ENCODE measurements around the gene SLC41A1. TPM values are rescaled to one million over a fixed set of nuclear protein-coding genes. Genes with fewer than 3 reads are reported as not detected.
A peak's percentile ranks its signal among the peaks of the same experiment; 100 is the strongest.

SLC41A1 gene
- total RNA-seq, 2 experiments from 2014 or later: 31.5 to 31.6 TPM

GRCh38 chr1:205805082-205805711 is 7.8 kb downstream of the SLC41A1 start:
- Mint-ChIP-seq H3K36me3 (peaks cover 26% of the 10 kb centered on the region), H3K4me1 (peaks cover 52% of the 10 kb centered on the region), H3K4me3 (peak overlapping the region; percentile 61), H3K27me3 (no peaks in the 10 kb centered on the region), H3K9me3 (no peaks in the 10 kb centered on the region), H3K27ac (peak overlapping the region; percentile 85)
- DNase-seq: peak; percentile 67

GRCh38 chr1:205804605-205805004 is 8.4 kb downstream of the SLC41A1 start:
- peak overlapping the region; percentile 14 for H3K4me3 Mint-ChIP-seq
- H3K4me1 Mint-ChIP-seq: peaks cover 51% of the 10 kb centered on the region
- no peak for DNase-seq
- H3K27me3 Mint-ChIP-seq: no peaks in the 10 kb centered on the region
- H3K36me3 Mint-ChIP-seq: peaks cover 24% of the 10 kb centered on the region
- peak overlapping the region; percentile 85 for H3K27ac Mint-ChIP-seq
- H3K9me3 Mint-ChIP-seq: no peaks in the 10 kb centered on the region

GRCh38 chr1:205803986-205804385 is 9.0 kb downstream of the SLC41A1 start:
- Mint-ChIP-seq H3K27ac (no peak overlapping the region), H3K9me3 (no peaks in the 10 kb centered on the region), H3K4me3 (no peak overlapping the region), H3K36me3 (peaks cover 21% of the 10 kb centered on the region), H3K4me1 (peaks cover 45% of the 10 kb centered on the region), H3K27me3 (no peaks in the 10 kb centered on the region)
- no peak for DNase-seq

GRCh38 chr1:205802060-205802459 is 10.9 kb downstream of the SLC41A1 start:
- peaks cover 32% of the 10 kb centered on the region for H3K4me1 Mint-ChIP-seq
- H3K9me3 Mint-ChIP-seq: no peaks in the 10 kb centered on the region
- no peaks in the 10 kb centered on the region for H3K27me3 Mint-ChIP-seq
- H3K27ac Mint-ChIP-seq: no peak overlapping the region
- H3K36me3 Mint-ChIP-seq: peaks cover 6% of the 10 kb centered on the region
- H3K4me3 Mint-ChIP-seq: no peak overlapping the region
- no peak for DNase-seq

- H3K4me1 Mint-ChIP-seq: peaks cover 24% of the 10 kb centered on the region
- no peak overlapping the region for H3K4me3 Mint-ChIP-seq
- H3K27ac Mint-ChIP-seq: no peak overlapping the region
- DNase-seq: no peak
- H3K27me3 Mint-ChIP-seq: no peaks in the 10 kb centered on the region
- H3K9me3 Mint-ChIP-seq: no peaks in the 10 kb centered on the region
- peaks cover 5% of the 10 kb centered on the region for H3K36me3 Mint-ChIP-seq
Measured at GRCh38 chr1:205800981-205801703, 11.9 kb downstream of the SLC41A1 start.

GRCh38 chr1:205800427-205800826 is 12.6 kb downstream of the SLC41A1 start:
- Mint-ChIP-seq H3K9me3 (no peaks in the 10 kb centered on the region), H3K27me3 (no peaks in the 10 kb centered on the region)

GRCh38 chr1:205798577-205798976 is 14.4 kb downstream of the SLC41A1 start:
- Mint-ChIP-seq H3K4me3 (no peak overlapping the region), H3K4me1 (peaks cover 3% of the 10 kb centered on the region), H3K36me3 (peaks cover 2% of the 10 kb centered on the region), H3K27me3 (no peaks in the 10 kb centered on the region), H3K9me3 (no peaks in the 10 kb centered on the region), H3K27ac (no peak overlapping the region)
- no peak for DNase-seq

More at GRCh38 chr1:205800427-205800826, 12.6 kb downstream of the SLC41A1 start:
- Mint-ChIP-seq H3K27ac (no peak overlapping the region), H3K36me3 (peaks cover 4% of the 10 kb centered on the region), H3K4me1 (peaks cover 17% of the 10 kb centered on the region), H3K4me3 (no peak overlapping the region)
- DNase-seq: no peak

- Mint-ChIP-seq H3K27ac (no peak overlapping the region), H3K4me3 (no peak overlapping the region), H3K4me1 (peaks cover 3% of the 10 kb centered on the region), H3K27me3 (no peaks in the 10 kb centered on the region), H3K36me3 (peaks cover 1% of the 10 kb centered on the region), H3K9me3 (no peaks in the 10 kb centered on the region)
- no peak for DNase-seq
Measured at GRCh38 chr1:205797168-205797567, 15.8 kb downstream of the SLC41A1 start.

- H3K36me3 Mint-ChIP-seq: peaks cover 8% of the 10 kb centered on the region
- DNase-seq: no peak
- H3K9me3 Mint-ChIP-seq: no peaks in the 10 kb centered on the region
- peak overlapping the region; percentile 40 for H3K27ac Mint-ChIP-seq
- no peaks in the 10 kb centered on the region for H3K27me3 Mint-ChIP-seq
- H3K4me1 Mint-ChIP-seq: no peaks in the 10 kb centered on the region
- no peak overlapping the region for H3K4me3 Mint-ChIP-seq
Measured at GRCh38 chr1:205794011-205794730, 18.8 kb downstream of the SLC41A1 start.

- no peaks in the 10 kb centered on the region for H3K9me3 Mint-ChIP-seq
- no peak overlapping the region for H3K27ac Mint-ChIP-seq
- DNase-seq: no peak
- no peaks in the 10 kb centered on the region for H3K4me1 Mint-ChIP-seq
- no peak overlapping the region for H3K4me3 Mint-ChIP-seq
- H3K27me3 Mint-ChIP-seq: no peaks in the 10 kb centered on the region
- peaks cover 8% of the 10 kb centered on the region for H3K36me3 Mint-ChIP-seq
Measured at GRCh38 chr1:205792961-205793673, 19.9 kb downstream of the SLC41A1 start.

GRCh38 chr1:205792481-205792881 is 20.5 kb downstream of the SLC41A1 start:
- H3K27ac Mint-ChIP-seq: no peak overlapping the region

GRCh38 chr1:205791568-205792180 is 21.3 kb downstream of the SLC41A1 start:
- Mint-ChIP-seq H3K9me3 (no peaks in the 10 kb centered on the region), H3K27ac (no peak overlapping the region)
- peak; percentile 49 for DNase-seq

More at GRCh38 chr1:205792481-205792881, 20.5 kb downstream of the SLC41A1 start:
- no peak overlapping the region for H3K4me3 Mint-ChIP-seq
- no peaks in the 10 kb centered on the region for H3K4me1 Mint-ChIP-seq
- peaks cover 8% of the 10 kb centered on the region for H3K36me3 Mint-ChIP-seq
- no peaks in the 10 kb centered on the region for H3K27me3 Mint-ChIP-seq
- no peak for DNase-seq
- H3K9me3 Mint-ChIP-seq: no peaks in the 10 kb centered on the region

GRCh38 chr1:205787287-205787916 is 25.6 kb downstream of the SLC41A1 start:
- peaks cover 8% of the 10 kb centered on the region for H3K36me3 Mint-ChIP-seq
- H3K27ac Mint-ChIP-seq: no peak overlapping the region
- DNase-seq: no peak
- no peaks in the 10 kb centered on the region for H3K9me3 Mint-ChIP-seq
- H3K4me3 Mint-ChIP-seq: no peak overlapping the region
- peaks cover 7% of the 10 kb centered on the region for H3K4me1 Mint-ChIP-seq
- no peaks in the 10 kb centered on the region for H3K27me3 Mint-ChIP-seq

More at GRCh38 chr1:205791568-205792180, 21.3 kb downstream of the SLC41A1 start:
- H3K4me3 Mint-ChIP-seq: no peak overlapping the region
- H3K27me3 Mint-ChIP-seq: no peaks in the 10 kb centered on the region
- peaks cover 8% of the 10 kb centered on the region for H3K36me3 Mint-ChIP-seq
- no peaks in the 10 kb centered on the region for H3K4me1 Mint-ChIP-seq

GRCh38 chr1:205786601-205787000 is 26.4 kb downstream of the SLC41A1 start:
- Mint-ChIP-seq H3K9me3 (no peaks in the 10 kb centered on the region), H3K27me3 (no peaks in the 10 kb centered on the region), H3K36me3 (peaks cover 7% of the 10 kb centered on the region), H3K4me3 (no peak overlapping the region), H3K4me1 (peaks cover 7% of the 10 kb centered on the region), H3K27ac (no peak overlapping the region)
- no peak for DNase-seq
